Forelimb muscle (tissue), 1 donor: ENCODE data around the gene AIMP2. TPM values are rescaled to one million over a fixed set of nuclear protein-coding genes. Genes with fewer than 3 reads are reported as not detected.
"Not testable (repeated sequence)": the region's sequence is repeated elsewhere in the genome, so short reads cannot be mapped to it uniquely, and the experiment has no call there.

ENCODE experiments used
- DNase-seq: peaks from one replicate; pipeline ENCODE4 v3.0.0-alpha.2; 2013; ENCODE audit warnings: low read depth
- polyA plus RNA-seq: library from polyadenylated mRNA; unstranded; fragments of 120-200 nt; gene quantifications from one replicate; pipeline ENCODE4 v1.2.1, GENCODE V29; 2013; ENCODE audit not compliant: insufficient read length

Gene AIMP2
- polyA plus RNA-seq, 1 donor: 39.9 TPM

- DNase-seq: no peak
Observed at GRCh38 chr7:6026011-6026819, 17.1 kb downstream of the AIMP2 start.

- no peak for DNase-seq
Observed at GRCh38 chr7:6026820-6027311, 17.8 kb downstream of the AIMP2 start.

GRCh38 chr7:6027806-6028365 is 18.8 kb downstream of the AIMP2 start:
- DNase-seq: no peak

- DNase-seq: no peak
Observed at GRCh38 chr7:6028563-6028962, 19.5 kb downstream of the AIMP2 start.

GRCh38 chr7:6030988-6031387 is 21.9 kb downstream of the AIMP2 start, which contains the start of gene ANKRD61:
TSS of gene ANKRD61 (plus strand) at chr7:6031376. CDS start at chr7:6031376, 0 bp downstream.
- no peak for DNase-seq

GRCh38 chr7:6031567-6031966 is 22.5 kb downstream of the AIMP2 start:
- no peak for DNase-seq

- DNase-seq: no peak
Observed at GRCh38 chr7:6032167-6032566, 23.1 kb downstream of the AIMP2 start.

- no peak for DNase-seq
Observed at GRCh38 chr7:6032641-6033040, 23.6 kb downstream of the AIMP2 start.

GRCh38 chr7:6035165-6035564 is 26.1 kb downstream of the AIMP2 start:
- no peak for DNase-seq

GRCh38 chr7:6035686-6036085 is 26.6 kb downstream of the AIMP2 start:
- no peak for DNase-seq

GRCh38 chr7:6049780-6050179 is 40.7 kb downstream of the AIMP2 start:
- DNase-seq: no peak

- not testable (repeated sequence) for DNase-seq
Observed at GRCh38 chr7:6051185-6051584, 42.1 kb downstream of the AIMP2 start.

- no peak for DNase-seq
Observed at GRCh38 chr7:6056616-6057015, 47.5 kb downstream of the AIMP2 start.

- DNase-seq: no peak
Observed at GRCh38 chr7:6057316-6058129, 48.5 kb downstream of the AIMP2 start.

GRCh38 chr7:6059941-6060340 is 50.9 kb downstream of the AIMP2 start:
- not testable (repeated sequence) for DNase-seq

GRCh38 chr7:6071406-6071805 is 62.3 kb downstream of the AIMP2 start:
- no peak for DNase-seq

Other genes with a start within 250 kb of the AIMP2 start
- gene RNF216, start 227.6 kb upstream of the AIMP2 start, polyA plus RNA-seq: 26.5 TPM
- not detected for gene OCM, start 128.5 kb upstream of the AIMP2 start, polyA plus RNA-seq
- gene CCZ1, start 110.5 kb upstream of the AIMP2 start, polyA plus RNA-seq: 55.5 TPM
- 0.30 TPM for gene RSPH10B, start 38.6 kb upstream of the AIMP2 start, polyA plus RNA-seq
- gene PMS2, start 223 bp upstream of the AIMP2 start, polyA plus RNA-seq: 12.1 TPM
- 1.0 TPM for gene ANKRD61, start 22.1 kb downstream of the AIMP2 start, polyA plus RNA-seq
- gene EIF2AK1, start 49.9 kb downstream of the AIMP2 start, polyA plus RNA-seq: 47.7 TPM
- 7.6 TPM for gene USP42, start 95.7 kb downstream of the AIMP2 start, polyA plus RNA-seq